NCI-H187 treated with DMSO at 0.1 percent for 48 hours (cell line): ENCODE data around the gene CFAP100.

Source experiments
- DNase-seq: peaks from one replicate; lab custom pipeline; 2025; lab: John Stamatoyannopoulos, UW

The CFAP100 gene

GRCh38 chr3:126460381-126460780 lies 65.7 kb downstream of the CFAP100 start:
- DNase-seq = no peak

- DNase-seq = no peak
These were observed 66.9 kb downstream of the CFAP100 start for GRCh38 chr3:126461450-126462070.

GRCh38 chr3:126463521-126463920 lies 68.8 kb downstream of the CFAP100 start:
- DNase-seq = no peak

GRCh38 chr3:126464093-126464492 lies 69.4 kb downstream of the CFAP100 start:
- no peak for DNase-seq

GRCh38 chr3:126464494-126464893 lies 69.8 kb downstream of the CFAP100 start:
- no peak for DNase-seq

- DNase-seq = no peak
These were observed 70.3 kb downstream of the CFAP100 start for GRCh38 chr3:126464997-126465396.

- DNase-seq = no peak
These were observed 71.3 kb downstream of the CFAP100 start for GRCh38 chr3:126465928-126466544.

- DNase-seq = no peak
These were observed 72.3 kb downstream of the CFAP100 start for GRCh38 chr3:126466886-126467610.

GRCh38 chr3:126467611-126467955 lies 72.9 kb downstream of the CFAP100 start:
- no peak for DNase-seq

- no peak for DNase-seq
These were observed 73.6 kb downstream of the CFAP100 start for GRCh38 chr3:126468028-126468891.

GRCh38 chr3:126469479-126469878 lies 74.8 kb downstream of the CFAP100 start:
- no peak for DNase-seq

- DNase-seq = peak; percentile 71
These were observed 77.7 kb downstream of the CFAP100 start for GRCh38 chr3:126472277-126473006.

- DNase-seq = no peak
These were observed 78.8 kb downstream of the CFAP100 start for GRCh38 chr3:126473292-126474168.

- no peak for DNase-seq
These were observed 80.0 kb downstream of the CFAP100 start for GRCh38 chr3:126474498-126475412.

- DNase-seq = no peak
These were observed 80.9 kb downstream of the CFAP100 start, which contains the start of gene ZXDC for GRCh38 chr3:126475413-126476114. Gene ZXDC (minus strand): TSS chr3:126475891. CDS start chr3:126475865, 26 bp downstream.

GRCh38 chr3:126476166-126477060 lies 81.7 kb downstream of the CFAP100 start:
- DNase-seq = no peak

GRCh38 chr3:126477061-126477380 lies 82.3 kb downstream of the CFAP100 start:
- no peak for DNase-seq
